HUES48 (cell line): ENCODE measurements around the gene SPEG.
"Not testable (repeated sequence)": the region's sequence is repeated elsewhere in the genome, so short reads cannot be mapped to it uniquely, and the experiment has no call there.

ENCODE experiments used
- H3K27ac ChIP-seq: one replicate; pipeline ENCODE4 v1.7.0; 2013; ENCODE audit warnings: low read depth, low read length, inconsistent platforms
- H3K27me3 ChIP-seq: 2 replicates; pipeline ENCODE4 v1.6.1; 2013; ENCODE audit warnings: mild to moderate bottlenecking, low read length; ENCODE audit not compliant: control insufficient read depth, insufficient read depth
- H3K36me3 ChIP-seq: 2 replicates; pipeline ENCODE4 v1.6.1; 2013; ENCODE audit warnings: low read length; ENCODE audit not compliant: control insufficient read depth, insufficient read depth
- H3K4me1 ChIP-seq: 2 replicates; pipeline ENCODE4 v1.6.1; 2013; ENCODE audit warnings: mild to moderate bottlenecking, low read length; ENCODE audit not compliant: control insufficient read depth, insufficient read depth
- H3K4me3 ChIP-seq: 2 replicates; pipeline ENCODE4 v1.5.1; 2013; ENCODE audit warnings: mild to moderate bottlenecking, low read depth, low read length
- H3K9ac ChIP-seq: 2 replicates; pipeline ENCODE4 v1.6.1; 2013; ENCODE audit warnings: mild to moderate bottlenecking, low read depth, low read length, moderate library complexity
- H3K9me3 ChIP-seq: 2 replicates; pipeline ENCODE4 v1.6.1; 2013; ENCODE audit warnings: low read length; ENCODE audit not compliant: control insufficient read depth, insufficient read depth

The SPEG gene

GRCh38 chr2:219405958-219406860 is 28.4 kb upstream of the SPEG start:
- H3K27ac ChIP-seq, result no peak overlapping the region

DNA sequence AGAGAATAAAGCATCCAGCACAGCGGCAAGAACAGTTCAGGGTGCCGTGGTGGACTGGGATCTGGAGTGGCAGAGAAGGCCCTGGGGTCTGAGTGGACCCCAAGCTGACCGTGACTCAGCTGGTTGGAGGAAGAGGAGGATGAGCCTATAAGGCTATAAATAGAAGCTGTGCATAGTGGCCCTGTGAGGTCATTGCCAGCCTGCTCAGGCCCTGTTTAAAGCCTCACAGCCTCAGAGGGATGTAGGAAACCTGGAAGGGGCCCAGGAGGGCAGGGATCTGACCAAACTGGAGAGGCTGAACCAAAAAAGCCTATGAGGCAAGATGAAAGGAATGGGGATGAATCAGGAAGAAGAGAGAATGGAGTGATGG is 27.8 kb upstream of the SPEG start:
- Histone ChIP-seq H3K9me3 (no peaks in the 10 kb centered on the region), H3K4me3 (no peak overlapping the region)

More at GRCh38 chr2:219405958-219406860, 28.4 kb upstream of the SPEG start:
- Histone ChIP-seq H3K9me3 (no peaks in the 10 kb centered on the region), H3K4me1 (peaks cover 7% of the 10 kb centered on the region; the same call in 1 of the 2 replicates), H3K36me3 (no peaks in the 10 kb centered on the region), H3K4me3 (no peak overlapping the region), H3K27me3 (no peaks in the 10 kb centered on the region; the same call in 1 of the 2 replicates), H3K9ac (no peak overlapping the region)

DNA sequence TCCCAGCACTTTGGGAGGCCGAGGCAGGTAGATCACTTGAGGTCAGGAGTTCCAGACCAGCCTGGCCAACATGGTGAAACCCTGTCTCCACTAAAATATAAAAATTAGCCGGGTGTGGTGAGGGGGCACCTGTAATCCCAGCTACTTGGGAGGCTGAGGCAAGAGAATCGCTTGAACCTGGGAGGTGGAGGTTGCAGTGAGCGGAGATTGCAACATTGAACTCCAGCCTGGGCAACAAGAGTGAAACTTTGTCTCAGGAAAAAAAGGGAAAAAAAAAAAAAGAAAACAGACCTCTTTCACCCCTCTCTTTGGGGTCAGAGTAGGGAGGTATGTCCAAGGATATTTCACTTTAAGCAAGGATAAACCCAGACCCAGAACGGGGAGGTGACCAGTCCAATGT is 27.3 kb upstream of the SPEG start:
- not testable (repeated sequence) for H3K9me3 ChIP-seq, H3K4me1 ChIP-seq, H3K9ac ChIP-seq, H3K36me3 ChIP-seq, H3K27me3 ChIP-seq, H3K27ac ChIP-seq, H3K4me3 ChIP-seq

More for the DNA sequence above, 27.8 kb upstream of the SPEG start:
- H3K27ac ChIP-seq, result no peak overlapping the region
- no peaks in the 10 kb centered on the region for H3K36me3 ChIP-seq
- peaks cover 7% of the 10 kb centered on the region; the same call in 1 of the 2 replicates for H3K4me1 ChIP-seq
- no peak overlapping the region for H3K9ac ChIP-seq
- no peaks in the 10 kb centered on the region; the same call in 1 of the 2 replicates for H3K27me3 ChIP-seq

DNA sequence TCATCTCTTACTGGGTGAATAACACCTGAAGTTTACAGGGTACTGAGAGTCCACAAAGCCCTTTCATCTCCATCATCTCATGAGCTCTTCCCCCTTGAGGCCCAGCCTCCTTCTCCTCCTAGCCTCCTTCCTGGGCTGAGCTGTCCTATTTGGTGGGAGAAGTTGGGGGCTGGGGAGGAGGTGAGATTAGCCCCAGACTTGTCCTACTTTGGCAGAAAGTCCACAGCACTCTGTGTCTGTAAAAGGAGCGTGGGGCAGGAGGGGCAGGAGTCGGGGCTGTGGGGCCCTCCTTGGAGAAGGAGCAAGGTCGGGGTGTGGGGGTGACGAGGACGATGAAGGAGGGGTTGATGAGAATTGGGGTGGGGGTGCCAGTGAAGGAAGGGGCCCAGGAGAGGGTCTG is 26.4 kb upstream of the SPEG start:
- Histone ChIP-seq H3K9ac (no peak overlapping the region), H3K4me1 (no peaks in the 10 kb centered on the region), H3K27me3 (no peaks in the 10 kb centered on the region; the same call in 1 of the 2 replicates), H3K36me3 (no peaks in the 10 kb centered on the region), H3K4me3 (no peak overlapping the region), H3K9me3 (no peaks in the 10 kb centered on the region), H3K27ac (no peak overlapping the region)

DNA sequence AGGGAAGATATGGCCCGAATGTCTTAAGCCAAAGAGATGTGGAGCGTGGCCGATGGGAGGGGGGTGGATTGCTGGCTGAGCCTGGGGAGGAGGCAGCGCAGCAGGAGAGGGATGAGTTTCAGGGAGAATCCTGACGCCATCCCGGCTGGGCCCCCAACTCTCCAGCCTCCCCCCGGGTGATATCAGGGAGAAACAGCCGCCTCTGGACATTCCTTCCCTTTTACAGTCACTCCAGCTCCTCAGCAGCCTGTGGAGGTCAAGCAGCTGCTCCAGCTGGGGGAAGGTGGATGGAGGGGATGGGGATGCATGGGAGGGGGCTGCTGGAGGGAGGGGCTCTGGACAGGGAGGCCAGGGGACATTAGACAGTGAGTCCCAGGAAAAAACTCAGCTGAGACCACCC is 26.0 kb upstream of the SPEG start:
- Histone ChIP-seq H3K9ac (no peak overlapping the region), H3K9me3 (no peaks in the 10 kb centered on the region), H3K27ac (no peak overlapping the region), H3K27me3 (no peaks in the 10 kb centered on the region; the same call in 1 of the 2 replicates), H3K4me1 (no peaks in the 10 kb centered on the region), H3K4me3 (no peak overlapping the region), H3K36me3 (no peaks in the 10 kb centered on the region)

DNA sequence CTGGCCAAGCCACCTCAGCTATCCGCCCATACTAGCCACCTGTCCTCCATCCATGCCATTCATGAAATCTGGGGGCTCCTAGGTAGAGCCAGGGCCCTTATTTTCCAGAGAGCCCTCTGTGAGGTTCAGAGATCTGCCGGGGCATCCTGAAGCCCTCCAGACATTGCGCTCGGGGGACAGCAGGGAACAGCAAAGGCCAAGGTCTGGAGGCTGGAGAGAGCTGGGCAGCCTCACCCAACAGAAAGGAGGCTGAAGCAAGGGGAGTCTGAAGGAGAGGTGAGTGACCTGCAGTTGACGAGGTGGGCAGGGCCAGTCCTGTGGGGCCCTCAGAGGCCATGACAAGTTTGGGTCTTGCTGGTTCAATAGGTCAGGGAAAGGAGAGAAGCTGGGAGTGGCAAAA is 25.0 kb upstream of the SPEG start:
- Histone ChIP-seq H3K27me3 (no peaks in the 10 kb centered on the region), H3K9me3 (no peaks in the 10 kb centered on the region), H3K27ac (no peak overlapping the region), H3K9ac (no peak overlapping the region), H3K4me3 (no peak overlapping the region), H3K36me3 (no peaks in the 10 kb centered on the region), H3K4me1 (no peaks in the 10 kb centered on the region)

- Histone ChIP-seq H3K4me1 (peaks cover 1% of the 10 kb centered on the region; the same call in 1 of the 2 replicates), H3K27me3 (no peaks in the 10 kb centered on the region), H3K36me3 (no peaks in the 10 kb centered on the region), H3K9ac (no peak overlapping the region), H3K9me3 (no peaks in the 10 kb centered on the region), H3K4me3 (no peak overlapping the region), H3K27ac (no peak overlapping the region)
Observed at GRCh38 chr2:219410390-219410789, 24.3 kb upstream of the SPEG start.

DNA sequence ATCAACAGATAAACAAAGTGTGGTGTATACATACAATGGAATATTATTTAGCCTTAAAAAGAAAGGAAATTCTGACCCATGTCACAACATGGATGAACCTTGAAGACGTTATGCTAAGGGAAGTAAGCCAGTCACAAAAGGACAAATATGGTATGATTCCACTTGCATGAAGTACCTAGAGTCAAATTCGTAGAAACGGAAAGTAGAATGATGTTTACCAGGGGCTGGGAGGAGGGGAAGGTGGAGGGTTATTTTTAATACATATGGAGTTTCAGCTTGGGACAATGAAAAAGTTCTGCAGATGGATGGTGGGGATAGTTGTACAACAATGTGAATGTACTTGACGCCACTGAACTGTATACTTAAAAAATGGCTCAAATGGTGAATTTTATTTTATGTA is 19.8 kb upstream of the SPEG start:
- Histone ChIP-seq H3K27ac (no peak overlapping the region), H3K9me3 (no peaks in the 10 kb centered on the region), H3K9ac (no peak overlapping the region), H3K27me3 (peaks cover 21% of the 10 kb centered on the region), H3K4me1 (peaks cover 17% of the 10 kb centered on the region), H3K4me3 (no peak overlapping the region), H3K36me3 (no peaks in the 10 kb centered on the region)

GRCh38 chr2:219415580-219416234 is 18.9 kb upstream of the SPEG start:
- Histone ChIP-seq H3K4me1 (peaks cover 17% of the 10 kb centered on the region), H3K9ac (no peak overlapping the region), H3K9me3 (no peaks in the 10 kb centered on the region), H3K36me3 (no peaks in the 10 kb centered on the region), H3K27ac (peak overlapping the region; percentile 80), H3K4me3 (no peak overlapping the region), H3K27me3 (peaks cover 29% of the 10 kb centered on the region)

- H3K4me3 ChIP-seq, result no peak overlapping the region
- H3K36me3 ChIP-seq, result no peaks in the 10 kb centered on the region
- H3K27ac ChIP-seq, result peak overlapping the region; percentile 80
- no peaks in the 10 kb centered on the region for H3K9me3 ChIP-seq
- no peak overlapping the region for H3K9ac ChIP-seq
- peaks cover 17% of the 10 kb centered on the region for H3K4me1 ChIP-seq
- peaks cover 32% of the 10 kb centered on the region for H3K27me3 ChIP-seq
Observed at GRCh38 chr2:219416235-219416602, 18.4 kb upstream of the SPEG start.

- Histone ChIP-seq H3K9ac (no peak overlapping the region), H3K9me3 (no peaks in the 10 kb centered on the region), H3K4me3 (no peak overlapping the region), H3K4me1 (peaks cover 17% of the 10 kb centered on the region), H3K27ac (peak overlapping the region; percentile 80), H3K27me3 (peaks cover 32% of the 10 kb centered on the region), H3K36me3 (no peaks in the 10 kb centered on the region)
Observed at GRCh38 chr2:219416938-219417337, 17.7 kb upstream of the SPEG start.
